ENCODE results near the gene OR14A16.

DNA sequence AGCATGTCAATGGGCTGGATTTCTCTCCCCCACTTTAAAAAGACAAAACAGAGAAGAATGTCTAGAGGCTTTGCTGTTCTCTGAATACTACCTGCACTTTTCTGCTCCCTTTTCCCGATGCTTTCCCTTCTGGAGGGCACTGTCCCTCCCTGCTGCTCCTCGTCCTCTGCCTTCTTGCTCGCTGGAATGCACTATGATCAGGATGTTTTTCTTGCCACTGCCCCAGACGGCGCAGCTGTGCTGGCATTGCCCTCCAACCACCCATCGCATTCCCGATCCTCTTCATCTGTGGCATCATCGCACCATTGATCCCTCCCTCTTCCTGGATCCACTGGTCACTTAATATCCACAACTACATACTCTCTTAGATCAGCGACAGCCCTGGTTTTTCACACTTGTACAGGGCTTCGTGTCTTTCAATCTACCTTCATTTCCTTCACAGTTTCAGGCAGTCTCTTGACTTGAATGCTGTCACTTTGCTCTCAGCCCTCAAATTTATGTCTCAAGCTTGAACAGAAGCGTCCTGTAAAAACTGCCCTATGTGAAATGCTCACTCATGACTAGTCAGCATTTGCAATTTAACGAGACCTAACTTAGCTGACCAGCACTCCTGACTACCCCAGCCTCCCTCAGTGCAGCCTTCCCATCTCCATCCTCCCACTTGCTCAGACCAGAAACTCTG, 21.2 kb upstream of the OR14A16 start:
- no peak for TF ChIP-seq POLR2A (IDR thresholded peaks at IDR 0.05)
- TF ChIP-seq, protein P1, sequence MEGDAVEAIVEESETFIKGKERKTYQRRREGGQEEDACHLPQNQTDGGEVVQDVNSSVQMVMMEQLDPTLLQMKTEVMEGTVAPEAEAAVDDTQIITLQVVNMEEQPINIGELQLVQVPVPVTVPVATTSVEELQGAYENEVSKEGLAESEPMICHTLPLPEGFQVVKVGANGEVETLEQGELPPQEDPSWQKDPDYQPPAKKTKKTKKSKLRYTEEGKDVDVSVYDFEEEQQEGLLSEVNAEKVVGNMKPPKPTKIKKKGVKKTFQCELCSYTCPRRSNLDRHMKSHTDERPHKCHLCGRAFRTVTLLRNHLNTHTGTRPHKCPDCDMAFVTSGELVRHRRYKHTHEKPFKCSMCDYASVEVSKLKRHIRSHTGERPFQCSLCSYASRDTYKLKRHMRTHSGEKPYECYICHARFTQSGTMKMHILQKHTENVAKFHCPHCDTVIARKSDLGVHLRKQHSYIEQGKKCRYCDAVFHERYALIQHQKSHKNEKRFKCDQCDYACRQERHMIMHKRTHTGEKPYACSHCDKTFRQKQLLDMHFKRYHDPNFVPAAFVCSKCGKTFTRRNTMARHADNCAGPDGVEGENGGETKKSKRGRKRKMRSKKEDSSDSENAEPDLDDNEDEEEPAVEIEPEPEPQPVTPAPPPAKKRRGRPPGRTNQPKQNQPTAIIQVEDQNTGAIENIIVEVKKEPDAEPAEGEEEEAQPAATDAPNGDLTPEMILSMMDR (IDR thresholded peaks at IDR 0.05), result no peak
